HEK293 (cell line): ENCODE results near the gene CLIC3.

Experiments
- CTCF ChIA-PET: fragments of 350-600 bp; formaldehyde crosslinking; extraction: SDS; loops from one replicate; lab custom pipeline; 2021; ENCODE audit warnings: antibody characterized with exemption; lab: Yijun Ruan, JAX
- POLR2A ChIA-PET: fragments of 300-600 bp; formaldehyde crosslinking; extraction: SDS; loops from one replicate; lab custom pipeline; 2020; ENCODE audit warnings: antibody characterized with exemption, inconsistent platforms; lab: Yijun Ruan, JAX
- H3K27ac ChIP-seq: fragments of 200-500 bp; sonication (Bioruptor generic); 2 replicates; pipeline ENCODE4 v1.5.1; 2014; ENCODE audit warnings: low read depth, low read length, control low read depth, inconsistent platforms; ENCODE audit errors: extremely low read depth
- H3K36me3 ChIP-seq, 2 experiments: fragments of 200-500 bp in 1 of 2; sonication (Bioruptor generic) in 1 of 2; 1 replicate in 1 of 2; 2 replicates in 1 of 2; pipeline ENCODE4 v1.5.1; 2014 to 2017; ENCODE audit warnings: inconsistent platforms in 2 of 2, low read length in 2 of 2; ENCODE audit not compliant: control insufficient read depth in 2 of 2, insufficient read depth in 1 of 2
- H3K4me1 ChIP-seq: fragments of 200-500 bp; sonication (Bioruptor generic); 2 replicates; pipeline ENCODE4 v1.5.1; 2014; ENCODE audit warnings: mild to moderate bottlenecking, low read length, inconsistent platforms; ENCODE audit not compliant: control insufficient read depth, insufficient read depth
- H3K4me3 ChIP-seq: 2 replicates; pipeline ENCODE4 v1.5.1; 2011; ENCODE audit warnings: low read depth, mild to moderate bottlenecking, control low read depth, low read length, moderate library complexity
- H3K9me3 ChIP-seq: fragments of 200-500 bp; sonication (Bioruptor generic); 2 replicates; pipeline ENCODE4 v1.5.1; 2014; ENCODE audit warnings: low read depth, low read length, inconsistent platforms; ENCODE audit not compliant: control insufficient read depth, insufficient read depth
- GLIS1 ChIP-seq: fragments of 450-650 bp; formaldehyde crosslinking; IDR thresholded peaks from 2 replicates; pipeline ENCODE4 v1.5.1; 2016; ENCODE audit warnings: missing biosample characterization, missing genetic modification characterization
- KLF1 ChIP-seq: fragments of 450-650 bp; formaldehyde crosslinking; IDR thresholded peaks from 2 replicates; pipeline ENCODE4 v1.5.1; 2016; ENCODE audit warnings: missing biosample characterization, missing genetic modification characterization
- KLF8 ChIP-seq: fragments of 450-650 bp; formaldehyde crosslinking; IDR thresholded peaks from 2 replicates; pipeline ENCODE4 v1.5.1; 2016; ENCODE audit warnings: missing biosample characterization, missing genetic modification characterization
- ZFP69B ChIP-seq: fragments of 450-650 bp; formaldehyde crosslinking; IDR thresholded peaks from 2 replicates; pipeline ENCODE4 v1.5.1; 2016; ENCODE audit warnings: missing biosample characterization, missing genetic modification characterization
- ZNF133 ChIP-seq: fragments of 450-650 bp; formaldehyde crosslinking; IDR thresholded peaks from 2 replicates; pipeline ENCODE4 v1.5.1; 2016; ENCODE audit warnings: missing biosample characterization, missing genetic modification characterization
- ZNF140 ChIP-seq: fragments of 450-650 bp; formaldehyde crosslinking; IDR thresholded peaks from 2 replicates; pipeline ENCODE4 v1.5.1; 2016; ENCODE audit warnings: missing biosample characterization, missing genetic modification characterization
- ZNF239 ChIP-seq: fragments of 450-650 bp; formaldehyde crosslinking; IDR thresholded peaks from 2 replicates; pipeline ENCODE4 v1.5.1; 2016; ENCODE audit warnings: missing biosample characterization, missing genetic modification characterization
- ZNF366 ChIP-seq: fragments of 450-650 bp; formaldehyde crosslinking; conservative IDR thresholded peaks from 2 replicates; pipeline ENCODE4 v1.5.1; 2016; ENCODE audit warnings: missing biosample characterization, missing genetic modification characterization
- ZNF394 ChIP-seq: fragments of 450-650 bp; formaldehyde crosslinking; IDR thresholded peaks from 2 replicates; pipeline ENCODE4 v1.5.1; 2016; ENCODE audit warnings: missing biosample characterization, missing genetic modification characterization, mild to moderate bottlenecking, moderate library complexity, borderline replicate concordance
- ZNF600 ChIP-seq: fragments of 450-650 bp; formaldehyde crosslinking; IDR thresholded peaks from 2 replicates; pipeline ENCODE4 v1.5.1; 2016; ENCODE audit warnings: missing biosample characterization, missing genetic modification characterization
- TF ChIP-seq, protein P1 (sequence below): fragments of 450-650 bp; formaldehyde crosslinking; IDR thresholded peaks from 2 replicates; pipeline ENCODE4 v1.5.1; 2017; ENCODE audit warnings: missing biosample characterization, missing genetic modification characterization
- TF ChIP-seq, protein P2 (sequence below): fragments of 450-650 bp; formaldehyde crosslinking; IDR thresholded peaks from 2 replicates; pipeline ENCODE4 v1.5.1; 2016; ENCODE audit warnings: missing biosample characterization, missing genetic modification characterization, low read depth
- TF ChIP-seq, protein P3 (sequence below): fragments of 450-650 bp; formaldehyde crosslinking; IDR thresholded peaks from 2 replicates; pipeline ENCODE4 v1.5.1; 2017; ENCODE audit warnings: missing biosample characterization, mild to moderate bottlenecking, missing genetic modification characterization, moderate library complexity
- TF ChIP-seq, protein P4 (sequence below): fragments of 450-650 bp; formaldehyde crosslinking; IDR thresholded peaks from 2 replicates; pipeline ENCODE4 v1.5.1; 2016; ENCODE audit warnings: missing biosample characterization, missing genetic modification characterization
- TF ChIP-seq, protein P5 (sequence below): fragments of 450-650 bp; formaldehyde crosslinking; IDR thresholded peaks from 2 replicates; pipeline ENCODE4 v1.5.1; 2016; ENCODE audit warnings: missing biosample characterization, missing genetic modification characterization

CLIC3 gene

DNA sequence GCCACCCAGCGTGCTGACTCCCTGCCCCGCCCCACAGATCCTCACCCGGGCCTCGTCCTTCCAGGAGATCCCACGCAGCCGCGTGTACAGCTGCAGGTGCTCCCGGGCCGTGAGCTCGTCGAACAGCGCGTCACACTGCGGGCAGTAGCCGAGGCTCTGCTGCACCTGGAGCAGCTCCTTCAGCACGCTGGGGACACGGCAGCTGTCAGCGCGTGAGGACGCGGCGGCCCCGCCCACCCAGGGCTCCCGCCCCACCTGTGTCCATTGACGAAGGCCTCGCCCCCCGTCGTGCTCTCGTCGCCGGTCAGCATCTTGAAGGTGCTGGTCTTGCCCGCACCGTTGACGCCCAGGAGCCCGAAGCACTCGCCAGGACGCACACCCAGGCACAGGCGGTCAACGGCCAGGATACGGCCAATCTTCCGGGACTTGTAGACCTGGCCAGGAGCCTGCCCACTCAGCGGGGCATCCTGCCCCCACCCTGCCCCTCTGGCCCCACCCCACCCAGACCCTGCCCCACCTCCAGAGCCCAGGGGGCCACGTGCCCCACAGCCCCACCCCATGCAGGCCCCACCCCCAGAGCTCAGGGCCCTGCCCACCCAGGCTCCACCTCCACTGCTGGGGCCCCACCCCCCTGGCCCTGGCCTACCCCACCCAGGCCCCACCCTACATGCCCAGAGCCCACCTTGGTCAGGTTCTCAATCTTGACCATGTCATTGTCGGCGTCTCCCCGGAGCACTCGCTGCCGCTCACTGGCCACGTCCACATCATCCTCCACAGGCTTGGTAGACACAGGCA is 13.8 kb upstream of the CLIC3 start:
- Histone ChIP-seq H3K27ac (no peak overlapping the region), H3K4me1 (peaks cover 3% of the 10 kb centered on the region; the same call in 1 of the 2 replicates), H3K4me3 (no peak overlapping the region), H3K9me3 (no peaks in the 10 kb centered on the region), H3K36me3 (peaks cover 0 to 30% of the 10 kb centered on the region in 2 experiments; a peak in 1 of 3 replicates)
- TF ChIP-seq ZNF239 (tag by site-specific recombination) (no peak), KLF1 (tag by site-specific recombination) (peak; percentile 71), ZNF140 (no peak), ZFP69B (tag by site-specific recombination) (no peak), ZNF600 (0 out of 2 replicates have a peak, but pooled peaks have one; percentile 16), ZNF366 (no peak), ZNF394 (tag by site-specific recombination) (no peak), GLIS1 (tag by site-specific recombination) (no peak), ZNF133 (no peak), KLF8 (peak; percentile 55; the same call in 1 of the 2 replicates)
- TF ChIP-seq, protein P1, sequence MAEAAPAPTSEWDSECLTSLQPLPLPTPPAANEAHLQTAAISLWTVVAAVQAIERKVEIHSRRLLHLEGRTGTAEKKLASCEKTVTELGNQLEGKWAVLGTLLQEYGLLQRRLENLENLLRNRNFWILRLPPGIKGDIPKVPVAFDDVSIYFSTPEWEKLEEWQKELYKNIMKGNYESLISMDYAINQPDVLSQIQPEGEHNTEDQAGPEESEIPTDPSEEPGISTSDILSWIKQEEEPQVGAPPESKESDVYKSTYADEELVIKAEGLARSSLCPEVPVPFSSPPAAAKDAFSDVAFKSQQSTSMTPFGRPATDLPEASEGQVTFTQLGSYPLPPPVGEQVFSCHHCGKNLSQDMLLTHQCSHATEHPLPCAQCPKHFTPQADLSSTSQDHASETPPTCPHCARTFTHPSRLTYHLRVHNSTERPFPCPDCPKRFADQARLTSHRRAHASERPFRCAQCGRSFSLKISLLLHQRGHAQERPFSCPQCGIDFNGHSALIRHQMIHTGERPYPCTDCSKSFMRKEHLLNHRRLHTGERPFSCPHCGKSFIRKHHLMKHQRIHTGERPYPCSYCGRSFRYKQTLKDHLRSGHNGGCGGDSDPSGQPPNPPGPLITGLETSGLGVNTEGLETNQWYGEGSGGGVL (tag by site-specific recombination), result no peak
- TF ChIP-seq, protein P2, sequence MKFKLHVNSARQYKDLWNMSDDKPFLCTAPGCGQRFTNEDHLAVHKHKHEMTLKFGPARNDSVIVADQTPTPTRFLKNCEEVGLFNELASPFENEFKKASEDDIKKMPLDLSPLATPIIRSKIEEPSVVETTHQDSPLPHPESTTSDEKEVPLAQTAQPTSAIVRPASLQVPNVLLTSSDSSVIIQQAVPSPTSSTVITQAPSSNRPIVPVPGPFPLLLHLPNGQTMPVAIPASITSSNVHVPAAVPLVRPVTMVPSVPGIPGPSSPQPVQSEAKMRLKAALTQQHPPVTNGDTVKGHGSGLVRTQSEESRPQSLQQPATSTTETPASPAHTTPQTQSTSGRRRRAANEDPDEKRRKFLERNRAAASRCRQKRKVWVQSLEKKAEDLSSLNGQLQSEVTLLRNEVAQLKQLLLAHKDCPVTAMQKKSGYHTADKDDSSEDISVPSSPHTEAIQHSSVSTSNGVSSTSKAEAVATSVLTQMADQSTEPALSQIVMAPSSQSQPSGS, result no peak
- TF ChIP-seq, protein P3, sequence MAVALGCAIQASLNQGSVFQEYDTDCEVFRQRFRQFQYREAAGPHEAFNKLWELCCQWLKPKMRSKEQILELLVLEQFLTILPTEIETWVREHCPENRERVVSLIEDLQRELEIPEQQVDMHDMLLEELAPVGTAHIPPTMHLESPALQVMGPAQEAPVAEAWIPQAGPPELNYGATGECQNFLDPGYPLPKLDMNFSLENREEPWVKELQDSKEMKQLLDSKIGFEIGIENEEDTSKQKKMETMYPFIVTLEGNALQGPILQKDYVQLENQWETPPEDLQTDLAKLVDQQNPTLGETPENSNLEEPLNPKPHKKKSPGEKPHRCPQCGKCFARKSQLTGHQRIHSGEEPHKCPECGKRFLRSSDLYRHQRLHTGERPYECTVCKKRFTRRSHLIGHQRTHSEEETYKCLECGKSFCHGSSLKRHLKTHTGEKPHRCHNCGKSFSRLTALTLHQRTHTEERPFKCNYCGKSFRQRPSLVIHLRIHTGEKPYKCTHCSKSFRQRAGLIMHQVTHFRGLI (tag by site-specific recombination), result no peak
- TF ChIP-seq, protein P4, sequence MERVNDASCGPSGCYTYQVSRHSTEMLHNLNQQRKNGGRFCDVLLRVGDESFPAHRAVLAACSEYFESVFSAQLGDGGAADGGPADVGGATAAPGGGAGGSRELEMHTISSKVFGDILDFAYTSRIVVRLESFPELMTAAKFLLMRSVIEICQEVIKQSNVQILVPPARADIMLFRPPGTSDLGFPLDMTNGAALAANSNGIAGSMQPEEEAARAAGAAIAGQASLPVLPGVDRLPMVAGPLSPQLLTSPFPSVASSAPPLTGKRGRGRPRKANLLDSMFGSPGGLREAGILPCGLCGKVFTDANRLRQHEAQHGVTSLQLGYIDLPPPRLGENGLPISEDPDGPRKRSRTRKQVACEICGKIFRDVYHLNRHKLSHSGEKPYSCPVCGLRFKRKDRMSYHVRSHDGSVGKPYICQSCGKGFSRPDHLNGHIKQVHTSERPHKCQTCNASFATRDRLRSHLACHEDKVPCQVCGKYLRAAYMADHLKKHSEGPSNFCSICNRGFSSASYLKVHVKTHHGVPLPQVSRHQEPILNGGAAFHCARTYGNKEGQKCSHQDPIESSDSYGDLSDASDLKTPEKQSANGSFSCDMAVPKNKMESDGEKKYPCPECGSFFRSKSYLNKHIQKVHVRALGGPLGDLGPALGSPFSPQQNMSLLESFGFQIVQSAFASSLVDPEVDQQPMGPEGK (tag by site-specific recombination), result no peak
- TF ChIP-seq, protein P5, sequence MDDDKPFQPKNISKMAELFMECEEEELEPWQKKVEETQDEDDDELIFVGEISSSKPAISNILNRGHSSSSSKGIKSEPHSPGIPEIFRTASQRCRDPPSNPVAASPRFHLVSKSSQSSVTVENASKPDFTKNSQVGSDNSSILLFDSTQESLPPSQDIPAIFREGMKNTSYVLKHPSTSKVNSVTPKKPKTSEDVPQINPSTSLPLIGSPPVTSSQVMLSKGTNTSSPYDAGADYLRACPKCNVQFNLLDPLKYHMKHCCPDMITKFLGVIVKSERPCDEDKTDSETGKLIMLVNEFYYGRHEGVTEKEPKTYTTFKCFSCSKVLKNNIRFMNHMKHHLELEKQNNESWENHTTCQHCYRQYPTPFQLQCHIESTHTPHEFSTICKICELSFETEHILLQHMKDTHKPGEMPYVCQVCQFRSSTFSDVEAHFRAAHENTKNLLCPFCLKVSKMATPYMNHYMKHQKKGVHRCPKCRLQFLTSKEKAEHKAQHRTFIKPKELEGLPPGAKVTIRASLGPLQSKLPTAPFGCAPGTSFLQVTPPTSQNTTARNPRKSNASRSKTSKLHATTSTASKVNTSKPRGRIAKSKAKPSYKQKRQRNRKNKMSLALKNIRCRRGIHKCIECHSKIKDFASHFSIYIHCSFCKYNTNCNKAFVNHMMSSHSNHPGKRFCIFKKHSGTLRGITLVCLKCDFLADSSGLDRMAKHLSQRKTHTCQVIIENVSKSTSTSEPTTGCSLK (tag by site-specific recombination), result no peak
- ChIA-PET POLR2A (interaction anchor here (0.5 to 0.6 kb wide), 3 partner anchors 14 to 32 kb away, joined by 3 to 5 read pairs (median 3); partner anchors contain the start of gene CLIC3), CTCF (no interaction called here)
